ENCODE results near the gene ARHGEF4. TPM values are rescaled to one million over a fixed set of nuclear protein-coding genes. Genes with fewer than 3 reads are reported as not detected.

The ARHGEF4 gene
- total RNA-seq, 1 donor from 2014 or later = 4.8 TPM

DNA sequence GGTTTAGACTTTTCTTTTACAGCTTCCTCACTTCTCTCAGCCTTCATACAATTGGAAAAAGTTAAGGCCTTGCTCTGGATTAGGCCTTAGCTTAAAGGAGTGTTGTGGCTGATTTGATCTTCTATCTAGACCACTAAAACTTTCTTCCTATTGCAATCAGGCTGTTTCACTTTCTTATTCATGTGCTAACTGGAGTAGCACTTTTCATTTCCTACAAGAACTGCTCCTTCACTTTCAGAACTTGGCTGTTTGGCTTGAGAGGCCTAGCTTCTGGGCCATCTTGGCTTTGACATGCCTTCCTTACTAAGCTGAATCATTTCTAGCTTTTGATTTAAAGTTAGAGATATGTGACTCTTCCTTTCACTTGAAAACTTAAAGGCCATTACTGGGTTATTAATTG lies 114.3 kb downstream of the ARHGEF4 start:
- Mint-ChIP-seq H3K27me3 (ENCODE audit: low read depth, unreplicated experiment) (no peaks in the 10 kb centered on the region), H3K9me3 (ENCODE audit: unreplicated experiment) (peaks cover 26% of the 10 kb centered on the region), H3K27ac (ENCODE audit: unreplicated experiment) (no peak overlapping the region), H3K4me1 (ENCODE audit: low read depth, unreplicated experiment) (no peaks in the 10 kb centered on the region), H3K4me3 (ENCODE audit: unreplicated experiment) (no peak overlapping the region), H3K36me3 (ENCODE audit: low read depth, unreplicated experiment) (no peaks in the 10 kb centered on the region)
- Histone ChIP-seq H3K27ac (ENCODE audit: low read depth, low read length) (no peak overlapping the region), H2AFZ (ENCODE audit: low read depth, low read length) (no peak overlapping the region), H3K4me1 (ENCODE audit: insufficient read depth, low read length) (no peaks in the 10 kb centered on the region), H3K27me3 (ENCODE audit: insufficient read depth, low read length) (no peaks in the 10 kb centered on the region), H3K36me3 (ENCODE audit: insufficient read depth, low read length) (no peaks in the 10 kb centered on the region), H3K4me2 (ENCODE audit: low read length) (no peak overlapping the region), H3K4me3 (ENCODE audit: insufficient read depth, low read depth, low read length) (no peak overlapping the region), H4K20me1 (ENCODE audit: insufficient read depth, low read length) (no peaks in the 10 kb centered on the region), H3K9ac (ENCODE audit: low read length) (no peak overlapping the region), H3K79me2 (ENCODE audit: insufficient read depth, low read length) (no peaks in the 10 kb centered on the region), H3K9me3 (ENCODE audit: insufficient read depth, low read depth, low read length) (peaks cover 4% of the 10 kb centered on the region)
- FAIRE-seq = no peak
- TF ChIP-seq CTCF (IDR thresholded peaks at IDR 0.05; ENCODE audit: insufficient read depth, low read depth, low read length) (no peak), EZH2 (IDR thresholded peaks at IDR 0.05; ENCODE audit: insufficient read depth, low read length) (no peak)
- DNase-seq (ENCODE audit: low read depth) = no peak

GRCh38 chr2:130954873-130955272 lies 118.2 kb downstream of the ARHGEF4 start:
- Histone ChIP-seq H3K4me3 (ENCODE audit: insufficient read depth, low read depth, low read length) (no peak overlapping the region), H2AFZ (ENCODE audit: low read depth, low read length) (no peak overlapping the region), H3K4me1 (ENCODE audit: insufficient read depth, low read length) (no peaks in the 10 kb centered on the region), H3K79me2 (ENCODE audit: insufficient read depth, low read length) (no peaks in the 10 kb centered on the region), H3K9ac (ENCODE audit: low read length) (no peak overlapping the region), H3K27ac (ENCODE audit: low read depth, low read length) (no peak overlapping the region), H3K9me3 (ENCODE audit: insufficient read depth, low read depth, low read length) (peaks cover 4% of the 10 kb centered on the region), H3K36me3 (ENCODE audit: insufficient read depth, low read length) (no peaks in the 10 kb centered on the region), H4K20me1 (ENCODE audit: insufficient read depth, low read length) (no peaks in the 10 kb centered on the region), H3K4me2 (ENCODE audit: low read length) (no peak overlapping the region), H3K27me3 (ENCODE audit: insufficient read depth, low read length) (no peaks in the 10 kb centered on the region)
- Mint-ChIP-seq H3K9me3 (ENCODE audit: unreplicated experiment) (peaks cover 23% of the 10 kb centered on the region), H3K36me3 (ENCODE audit: low read depth, unreplicated experiment) (no peaks in the 10 kb centered on the region), H3K4me1 (ENCODE audit: low read depth, unreplicated experiment) (no peaks in the 10 kb centered on the region), H3K27ac (ENCODE audit: unreplicated experiment) (no peak overlapping the region), H3K27me3 (ENCODE audit: low read depth, unreplicated experiment) (peaks cover 7% of the 10 kb centered on the region), H3K4me3 (ENCODE audit: unreplicated experiment) (no peak overlapping the region)
- TF ChIP-seq CTCF (IDR thresholded peaks at IDR 0.05; ENCODE audit: insufficient read depth, low read depth, low read length) (no peak), EZH2 (IDR thresholded peaks at IDR 0.05; ENCODE audit: insufficient read depth, low read length) (no peak)
- DNase-seq (ENCODE audit: low read depth) = no peak
- no peak for FAIRE-seq

GRCh38 chr2:130957915-130958314 lies 121.2 kb downstream of the ARHGEF4 start:
- Histone ChIP-seq H3K79me2 (ENCODE audit: insufficient read depth, low read length) (no peaks in the 10 kb centered on the region), H3K4me3 (ENCODE audit: insufficient read depth, low read depth, low read length) (no peak overlapping the region), H3K4me1 (ENCODE audit: insufficient read depth, low read length) (no peaks in the 10 kb centered on the region), H3K27me3 (ENCODE audit: insufficient read depth, low read length) (peaks cover 12% of the 10 kb centered on the region), H3K36me3 (ENCODE audit: insufficient read depth, low read length) (no peaks in the 10 kb centered on the region), H3K4me2 (ENCODE audit: low read length) (no peak overlapping the region), H3K27ac (ENCODE audit: low read depth, low read length) (no peak overlapping the region), H3K9me3 (ENCODE audit: insufficient read depth, low read depth, low read length) (peaks cover 4% of the 10 kb centered on the region), H3K9ac (ENCODE audit: low read length) (no peak overlapping the region), H2AFZ (ENCODE audit: low read depth, low read length) (no peak overlapping the region), H4K20me1 (ENCODE audit: insufficient read depth, low read length) (no peaks in the 10 kb centered on the region)
- FAIRE-seq (no peak), DNase-seq (ENCODE audit: low read depth) (no peak)
- Mint-ChIP-seq H3K9me3 (ENCODE audit: unreplicated experiment) (peaks cover 25% of the 10 kb centered on the region), H3K27me3 (ENCODE audit: low read depth, unreplicated experiment) (peaks cover 32% of the 10 kb centered on the region), H3K27ac (ENCODE audit: unreplicated experiment) (no peak overlapping the region), H3K4me1 (ENCODE audit: low read depth, unreplicated experiment) (no peaks in the 10 kb centered on the region), H3K36me3 (ENCODE audit: low read depth, unreplicated experiment) (peaks cover 2% of the 10 kb centered on the region), H3K4me3 (ENCODE audit: unreplicated experiment) (no peak overlapping the region)
- TF ChIP-seq CTCF (IDR thresholded peaks at IDR 0.05; ENCODE audit: insufficient read depth, low read depth, low read length) = no peak
- TF ChIP-seq EZH2 (IDR thresholded peaks at IDR 0.05; ENCODE audit: insufficient read depth, low read length) = no peak

Data from astrocyte (in vitro differentiated cells and primary cell).